Measurements from ENCODE around the gene CMSS1.
"Not testable (repeated sequence)": the region's sequence is repeated elsewhere in the genome, so short reads cannot be mapped to it uniquely, and the experiment has no call there.

The CMSS1 gene

GRCh38 chr3:100089812-100090668 is 272.4 kb downstream of the CMSS1 start:
- peak; percentile 94 for DNase-seq

GRCh38 chr3:100090669-100091005 is 273.0 kb downstream of the CMSS1 start:
- DNase-seq = no peak

DNA sequence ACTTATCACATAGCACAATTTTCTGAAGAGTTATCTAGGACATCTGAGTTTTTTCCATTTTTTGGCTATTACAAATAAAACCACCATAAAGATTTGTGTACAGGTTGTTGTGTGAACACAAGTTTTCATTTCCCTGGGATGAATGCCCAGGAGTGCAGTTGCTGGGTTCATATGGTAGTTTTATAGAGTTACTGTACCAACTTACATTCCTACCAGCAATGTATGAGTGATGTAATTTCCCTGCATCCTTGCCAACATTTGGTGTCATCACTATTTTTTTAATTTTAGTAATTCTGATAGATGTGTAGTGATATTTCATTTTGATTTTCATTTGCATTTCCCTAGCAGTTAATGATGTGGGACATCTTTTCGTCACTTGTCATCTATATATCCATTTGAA is 276.2 kb downstream of the CMSS1 start:
- DNase-seq = no peak

GRCh38 chr3:100096286-100096685 is 278.6 kb downstream of the CMSS1 start:
- DNase-seq = not testable (repeated sequence)

DNA sequence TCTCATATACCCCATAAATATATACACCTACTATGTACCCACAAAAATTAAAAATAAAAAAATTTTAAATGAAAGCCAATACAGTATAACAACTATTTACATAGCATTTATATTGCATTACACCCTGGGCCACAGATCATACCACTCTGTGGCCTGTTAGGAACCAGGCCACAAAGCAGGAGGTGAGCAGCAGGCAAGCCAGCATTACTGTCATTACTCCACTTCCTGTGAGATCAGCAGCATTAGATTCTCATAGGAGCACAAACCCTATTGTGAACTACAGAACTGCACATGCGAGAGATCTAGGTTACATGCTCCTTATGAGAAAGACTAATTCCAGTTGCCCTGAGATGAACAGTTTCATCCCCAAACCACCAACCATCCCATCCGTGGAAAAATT is 279.2 kb downstream of the CMSS1 start:
- no peak for DNase-seq

- DNase-seq = no peak
These were observed 280.5 kb downstream of the CMSS1 start for GRCh38 chr3:100097919-100098783.

DNA sequence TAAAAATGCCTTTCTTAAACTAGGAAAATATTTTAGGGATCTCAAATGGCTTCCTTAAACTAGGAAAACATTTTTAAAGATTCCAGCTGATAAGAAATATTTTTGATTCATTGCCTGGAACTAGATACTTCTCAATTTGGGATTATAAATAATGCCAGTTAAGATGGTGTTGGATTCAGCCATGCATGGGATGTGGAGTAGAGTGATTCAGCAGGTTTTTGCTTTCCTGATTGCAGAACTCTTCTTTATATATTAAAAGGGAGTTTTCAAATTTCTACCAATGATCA is 281.1 kb downstream of the CMSS1 start:
- no peak for DNase-seq

- no peak for DNase-seq
These were observed 282.0 kb downstream of the CMSS1 start for GRCh38 chr3:100099621-100100020.

- no peak for DNase-seq
These were observed 282.8 kb downstream of the CMSS1 start for GRCh38 chr3:100100425-100100824.

DNA sequence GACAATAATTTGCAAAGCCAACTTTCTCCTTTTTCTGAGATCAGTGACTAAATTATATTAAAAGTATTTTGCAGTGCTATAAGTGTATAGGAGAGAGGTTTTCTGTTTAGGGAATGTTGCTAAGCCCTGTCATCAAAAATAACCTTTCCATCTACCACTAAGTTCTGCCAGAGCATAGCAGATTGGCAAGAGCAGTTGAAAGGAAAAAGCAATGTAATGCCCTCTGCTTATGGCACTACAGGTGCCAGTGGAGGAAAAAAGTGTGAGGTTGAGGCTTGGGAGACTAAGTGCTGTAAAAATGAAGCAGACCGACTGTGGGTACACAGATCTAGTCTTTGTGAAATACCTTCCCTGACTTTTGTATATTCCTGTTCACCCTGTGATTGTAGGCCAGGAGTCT is 285.1 kb downstream of the CMSS1 start:
- no peak for DNase-seq

DNA sequence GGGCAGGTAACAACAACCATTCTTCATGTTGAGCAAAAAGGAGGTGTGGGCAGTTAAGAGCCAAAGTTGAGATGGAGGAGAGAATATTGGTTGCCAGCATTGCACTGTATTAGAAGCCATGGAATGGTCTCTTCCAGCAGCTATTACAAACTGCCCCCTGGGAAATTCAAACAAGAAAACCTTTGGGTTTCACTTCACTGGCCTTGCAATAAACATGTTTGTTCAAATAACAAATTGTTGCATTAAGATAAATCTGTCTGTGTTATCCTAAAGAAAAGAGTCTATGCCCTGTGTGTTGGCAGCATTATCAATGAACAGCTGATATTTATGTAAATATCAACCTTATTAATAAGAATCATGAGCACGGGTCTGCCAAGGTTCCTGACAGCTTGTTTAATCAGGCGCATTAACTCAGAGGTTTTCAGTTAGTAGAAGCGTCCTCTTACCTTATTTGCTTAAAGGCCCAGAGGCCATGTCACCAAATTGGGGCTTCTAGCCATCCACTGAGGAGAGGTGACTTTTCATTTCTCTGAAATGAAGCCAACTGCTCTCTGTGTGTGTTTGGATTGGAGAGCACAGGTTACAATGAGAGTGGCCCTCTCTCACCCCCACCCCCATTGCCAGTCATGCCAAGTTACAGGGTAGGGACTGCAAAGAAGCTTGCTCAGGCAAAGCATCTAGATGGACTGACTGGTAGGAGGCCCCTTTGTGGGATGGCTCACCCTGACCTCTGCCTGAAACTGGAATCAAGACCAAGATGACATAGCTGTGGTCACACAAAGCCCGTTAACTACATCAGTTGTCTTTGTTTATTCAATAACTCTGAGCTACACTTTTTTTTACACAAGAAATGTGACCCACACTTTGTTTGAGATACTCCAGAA is 286.1 kb downstream of the CMSS1 start:
- no peak for DNase-seq

DNA sequence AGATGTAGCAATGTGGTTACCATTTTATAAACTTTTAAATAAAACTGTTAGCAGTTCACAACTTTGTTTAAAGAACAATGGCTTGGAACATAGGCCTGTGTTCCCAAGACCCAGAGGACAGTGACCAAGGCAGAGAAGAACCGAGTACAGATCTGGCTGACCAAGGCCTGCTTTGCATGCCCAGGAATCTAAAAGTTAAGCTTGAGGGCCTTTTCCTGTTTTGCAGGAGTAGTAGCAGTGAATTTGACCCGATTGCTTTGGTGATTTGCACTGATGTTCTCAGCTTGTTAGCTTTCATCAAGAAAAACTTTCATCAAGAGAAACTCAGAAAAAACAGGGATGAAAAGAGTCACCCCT is 286.8 kb downstream of the CMSS1 start:
- no peak for DNase-seq

DNA sequence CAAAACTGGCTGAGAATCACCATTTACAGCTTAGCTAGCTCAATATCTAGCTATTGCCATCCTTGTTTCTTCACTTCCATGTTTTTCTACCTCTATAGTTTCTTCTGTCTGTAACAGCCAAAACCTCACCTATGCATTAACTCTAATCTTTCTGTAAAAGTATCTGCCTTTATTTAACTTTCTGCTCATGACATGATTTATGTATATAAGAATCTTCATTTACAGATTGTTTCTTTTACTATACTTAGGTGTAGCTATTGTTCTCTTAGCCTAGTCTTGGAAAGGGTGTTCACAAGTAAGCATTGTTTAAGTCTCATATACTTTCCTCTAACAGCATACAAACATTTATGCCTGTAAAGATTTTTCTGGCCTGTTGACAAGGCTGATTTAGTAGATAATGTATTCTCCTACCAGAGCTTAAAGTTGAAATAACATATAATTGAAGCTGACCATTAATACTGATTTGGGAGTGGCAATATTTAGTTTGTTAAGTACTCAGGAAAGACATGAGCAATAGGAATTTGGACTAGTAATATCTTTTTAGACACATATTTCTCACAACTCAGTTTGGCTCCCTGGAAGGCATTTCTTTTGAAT is 287.3 kb downstream of the CMSS1 start:
- DNase-seq = peak; percentile 63

- peak; percentile 80 for DNase-seq
These were observed 287.8 kb downstream of the CMSS1 start for GRCh38 chr3:100105501-100105900.

- DNase-seq = peak; percentile 65
These were observed 288.4 kb downstream of the CMSS1 start for GRCh38 chr3:100106094-100106493.

- no peak for DNase-seq
These were observed 289.0 kb downstream of the CMSS1 start for GRCh38 chr3:100106531-100107141.

DNA sequence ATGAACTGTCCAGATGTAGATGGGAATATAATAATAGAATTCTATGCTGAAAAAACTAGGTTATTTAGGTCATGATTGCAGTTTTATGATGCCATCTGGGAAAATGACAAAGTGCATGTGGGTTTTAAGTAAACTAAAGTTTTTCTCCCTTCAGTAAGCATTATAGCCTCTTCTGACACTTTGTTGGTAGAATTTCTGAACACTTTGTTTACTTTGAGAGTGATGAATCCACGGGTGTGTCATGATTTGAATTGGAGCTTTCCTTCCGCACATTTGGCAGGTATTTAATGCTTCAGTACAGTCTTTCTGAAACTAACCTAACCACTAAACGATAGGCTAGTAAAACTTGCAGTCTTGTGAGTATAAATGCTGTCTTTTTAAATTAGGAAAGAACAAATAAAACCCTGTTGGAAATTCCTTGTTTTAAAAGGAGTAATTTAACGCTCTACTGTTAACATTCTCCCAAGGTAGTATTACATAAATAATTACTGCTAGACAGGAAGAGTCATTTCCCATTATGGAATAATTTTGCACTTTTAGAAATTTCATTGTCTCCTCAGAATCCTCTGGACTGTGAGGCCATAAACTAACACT is 289.7 kb downstream of the CMSS1 start:
- DNase-seq = no peak

DNA sequence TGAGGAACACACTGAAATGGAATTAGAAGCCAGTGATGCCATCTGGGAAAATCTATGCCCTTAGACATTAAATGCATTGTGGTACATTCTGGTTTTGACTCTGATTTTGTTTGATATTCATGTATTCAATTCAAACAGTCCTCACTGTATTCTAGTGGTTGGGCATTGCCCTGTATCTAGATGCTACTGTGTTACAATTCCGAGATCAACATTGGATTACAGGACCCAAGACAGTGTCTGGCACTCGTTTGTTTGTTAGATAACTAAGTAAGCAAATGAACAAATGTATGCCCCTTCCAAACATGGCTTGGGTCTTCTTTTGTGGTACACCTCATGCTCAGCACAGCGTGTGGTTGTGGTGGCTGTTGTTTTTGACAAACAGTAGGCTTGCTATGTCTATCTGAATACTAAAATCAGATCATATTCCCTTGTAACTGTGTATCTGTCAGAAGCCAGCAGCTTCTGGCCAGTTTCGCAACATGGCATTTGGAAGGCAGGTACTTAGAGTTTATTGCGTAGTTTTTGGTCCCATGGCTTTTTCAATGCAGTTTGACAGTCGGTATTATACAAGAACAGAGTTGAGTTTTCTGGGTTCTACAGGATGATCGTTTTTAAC is 290.9 kb downstream of the CMSS1 start:
- peak; percentile 14 for DNase-seq

- DNase-seq = no peak
These were observed 292.5 kb downstream of the CMSS1 start for GRCh38 chr3:100110162-100110561.

- no peak for DNase-seq
These were observed 294.1 kb downstream of the CMSS1 start for GRCh38 chr3:100111728-100112127.

DNA sequence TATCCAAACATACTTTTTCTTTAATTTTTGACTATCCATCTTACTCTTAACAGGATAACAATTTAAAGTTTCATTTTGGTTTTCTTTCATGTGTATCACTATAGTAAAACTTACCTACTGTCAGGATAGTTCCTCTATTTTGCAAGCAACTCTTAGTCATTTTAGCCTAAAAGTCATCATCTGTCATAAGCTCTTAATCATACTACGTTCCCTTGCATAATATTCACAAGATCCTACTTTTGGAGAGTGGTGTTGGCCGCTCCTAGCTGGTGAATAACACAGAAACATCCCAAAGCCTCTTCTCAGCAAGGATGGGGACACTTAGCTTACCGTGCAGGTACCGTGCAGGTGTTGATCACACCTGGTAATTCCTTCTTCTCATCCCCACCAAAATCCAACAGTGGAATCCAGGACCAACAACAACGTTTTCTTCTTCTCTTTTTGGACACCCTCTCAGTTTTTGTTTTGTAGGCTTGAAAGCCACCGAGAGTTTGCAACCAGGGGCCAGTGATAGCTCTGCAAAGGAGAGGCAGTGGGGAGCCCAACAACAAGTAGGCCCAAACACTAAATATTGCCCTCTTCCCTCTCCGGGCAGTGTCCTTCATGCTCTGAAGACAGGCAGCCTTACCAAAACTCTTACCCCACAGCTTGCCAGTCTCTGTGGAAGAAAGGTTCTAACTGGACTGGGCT is 296.2 kb downstream of the CMSS1 start:
- no peak for DNase-seq

Data from OCI-M1 (cell line).